OCI-LY1 (cell line): ENCODE measurements around the gene HPCAL1.

Source experiments
- H2AFZ ChIP-seq: fragments of 200-600 bp; sonication (generic), shearing (Covaris generic); 2 replicates; pipeline ENCODE4 v1.6.0; 2014; ENCODE audit warnings: antibody characterized with exemption, mild to moderate bottlenecking, low read length
- H3F3A ChIP-seq: fragments of 200-600 bp; sonication (generic), shearing (Covaris generic); 2 replicates; pipeline ENCODE4 v1.6.0; 2014; ENCODE audit warnings: mild to moderate bottlenecking, antibody characterized with exemption, low read length, moderate library complexity; ENCODE audit not compliant: insufficient read depth
- H3K27ac ChIP-seq: fragments of 200-600 bp; sonication (generic); 2 replicates; pipeline ENCODE4 v1.5.1; 2014; ENCODE audit warnings: low read length, mixed run types, mild to moderate bottlenecking, low read depth; ENCODE audit not compliant: poor library complexity, severe bottlenecking
- H3K27me3 ChIP-seq: fragments of 200-600 bp; sonication (generic); 2 replicates; pipeline ENCODE4 v1.6.0; 2014; ENCODE audit warnings: antibody characterized with exemption, mild to moderate bottlenecking, low read length, moderate library complexity; ENCODE audit not compliant: insufficient read depth
- H3K36me3 ChIP-seq: fragments of 200-600 bp; sonication (generic); 2 replicates; pipeline ENCODE4 v1.6.1; 2014; ENCODE audit warnings: mild to moderate bottlenecking, antibody characterized with exemption, low read length, moderate library complexity, mixed read lengths; ENCODE audit not compliant: insufficient read depth
- H3K4me1 ChIP-seq: fragments of 200-600 bp; sonication (generic); 2 replicates; pipeline ENCODE4 v1.5.1; 2014; ENCODE audit warnings: mild to moderate bottlenecking, low read length, moderate library complexity; ENCODE audit not compliant: insufficient read depth, severe bottlenecking
- H3K4me2 ChIP-seq: fragments of 200-600 bp; sonication (generic), shearing (Covaris generic); 2 replicates; pipeline ENCODE4 v1.6.1; 2014; ENCODE audit warnings: low read length
- H3K4me3 ChIP-seq: fragments of 200-600 bp; sonication (generic); 2 replicates; pipeline ENCODE4 v1.5.1; 2014; ENCODE audit warnings: low read length, low read depth, mild to moderate bottlenecking, mixed read lengths; ENCODE audit not compliant: poor library complexity, severe bottlenecking
- H3K79me2 ChIP-seq: fragments of 200-600 bp; shearing (Covaris generic); 2 replicates; pipeline ENCODE4 v1.6.1; 2016; ENCODE audit warnings: mixed run types, low read length, mixed read lengths; ENCODE audit not compliant: insufficient read depth
- H3K9ac ChIP-seq: fragments of 200-600 bp; sonication (generic), shearing (Covaris generic); 2 replicates; pipeline ENCODE4 v1.6.1; 2014; ENCODE audit warnings: mild to moderate bottlenecking, low read length, mixed read lengths
- H3K9me2 ChIP-seq: fragments of 200-600 bp; sonication (generic), shearing (Covaris generic); 2 replicates; pipeline ENCODE4 v1.6.1; 2014; ENCODE audit warnings: low read depth, mild to moderate bottlenecking, low read length, mixed read lengths
- H3K9me3 ChIP-seq: fragments of 200-600 bp; shearing (Covaris generic); 2 replicates; pipeline ENCODE4 v1.6.1; 2014; ENCODE audit warnings: low read length, mixed read lengths
- H4K20me1 ChIP-seq: fragments of 200-600 bp; sonication (generic), shearing (Covaris generic); 2 replicates; pipeline ENCODE4 v1.6.0; 2016; ENCODE audit warnings: mild to moderate bottlenecking, low read length; ENCODE audit not compliant: insufficient read depth
- CTCF ChIP-seq: fragments of 200-600 bp; sonication (generic), shearing (Covaris generic); IDR thresholded peaks from 2 replicates; pipeline ENCODE4 v1.5.1; 2017; ENCODE audit warnings: mild to moderate bottlenecking, antibody characterized with exemption, low read length, moderate library complexity, mixed read lengths
- EZH2 ChIP-seq: fragments of 200-600 bp; sonication (generic), shearing (Covaris generic); IDR thresholded peaks from 2 replicates; pipeline ENCODE4 v1.8.0; 2017; ENCODE audit warnings: borderline replicate concordance, mixed run types, mild to moderate bottlenecking, antibody characterized with exemption, low read length, moderate library complexity, mixed read lengths

Gene HPCAL1

GRCh38 chr2:10371441-10372196 lies 68.9 kb downstream of the HPCAL1 start:
- TF ChIP-seq EZH2 (no peak), CTCF (no peak)
- H3K9ac ChIP-seq, result no peak overlapping the region
- peaks cover 8% of the 10 kb centered on the region; the same call in 1 of the 2 replicates for H3K27me3 ChIP-seq
- H4K20me1 ChIP-seq, result no peaks in the 10 kb centered on the region
- no peaks in the 10 kb centered on the region for H3F3A ChIP-seq
- no peaks in the 10 kb centered on the region for H3K36me3 ChIP-seq
- no peaks in the 10 kb centered on the region for H3K79me2 ChIP-seq
- H3K4me2 ChIP-seq, result no peak overlapping the region
- H3K27ac ChIP-seq, result no peak overlapping the region
- H2AFZ ChIP-seq, result no peak overlapping the region
- H3K9me2 ChIP-seq, result no peaks in the 10 kb centered on the region
- peaks cover 12% of the 10 kb centered on the region for H3K4me1 ChIP-seq
- H3K4me3 ChIP-seq, result no peak overlapping the region
- H3K9me3 ChIP-seq, result no peaks in the 10 kb centered on the region

DNA sequence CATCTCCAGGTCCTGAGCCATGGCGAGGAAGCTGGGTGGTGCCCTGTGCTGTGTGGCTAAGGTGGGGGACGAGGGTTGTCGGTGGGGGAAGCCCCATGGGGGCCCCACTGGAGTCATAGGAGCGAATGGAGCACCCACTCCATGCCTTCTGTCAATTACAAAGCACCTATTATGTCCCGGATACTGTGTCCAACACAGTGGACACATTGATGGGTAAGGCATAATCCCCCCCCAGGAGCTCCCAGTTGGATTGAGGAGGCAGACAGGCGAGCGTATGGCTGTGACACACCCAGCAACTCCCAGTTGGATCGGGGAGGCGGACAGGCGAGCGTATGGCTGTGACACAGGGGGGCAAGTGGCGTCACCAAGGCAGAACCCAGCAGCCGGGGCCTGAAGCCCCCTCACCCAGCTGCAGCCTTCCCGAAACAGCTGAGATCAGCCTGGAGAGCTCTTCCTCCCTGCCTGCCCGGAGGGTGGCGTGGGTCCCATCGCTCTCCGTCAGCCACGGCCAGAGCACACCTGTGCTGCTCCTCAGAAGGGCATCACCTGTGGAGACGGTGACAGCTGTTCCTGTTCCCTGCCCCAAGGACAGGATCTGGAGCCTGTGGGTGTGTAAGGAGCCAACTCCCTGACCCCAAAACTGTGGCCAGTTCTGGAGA lies 69.6 kb downstream of the HPCAL1 start:
- H3K9me3 ChIP-seq, result no peaks in the 10 kb centered on the region
- H3K79me2 ChIP-seq, result no peaks in the 10 kb centered on the region
- H4K20me1 ChIP-seq, result no peaks in the 10 kb centered on the region
- no peak overlapping the region for H2AFZ ChIP-seq
- H3K4me2 ChIP-seq, result no peak overlapping the region
- no peak overlapping the region for H3K9ac ChIP-seq
- H3K27ac ChIP-seq, result no peak overlapping the region
- H3K9me2 ChIP-seq, result no peaks in the 10 kb centered on the region
- peaks cover 8% of the 10 kb centered on the region; the same call in 1 of the 2 replicates for H3K27me3 ChIP-seq
- no peaks in the 10 kb centered on the region for H3F3A ChIP-seq
- no peak overlapping the region for H3K4me3 ChIP-seq
- peaks cover 18% of the 10 kb centered on the region for H3K4me1 ChIP-seq
- no peaks in the 10 kb centered on the region for H3K36me3 ChIP-seq
- no peak for TF ChIP-seq EZH2

DNA sequence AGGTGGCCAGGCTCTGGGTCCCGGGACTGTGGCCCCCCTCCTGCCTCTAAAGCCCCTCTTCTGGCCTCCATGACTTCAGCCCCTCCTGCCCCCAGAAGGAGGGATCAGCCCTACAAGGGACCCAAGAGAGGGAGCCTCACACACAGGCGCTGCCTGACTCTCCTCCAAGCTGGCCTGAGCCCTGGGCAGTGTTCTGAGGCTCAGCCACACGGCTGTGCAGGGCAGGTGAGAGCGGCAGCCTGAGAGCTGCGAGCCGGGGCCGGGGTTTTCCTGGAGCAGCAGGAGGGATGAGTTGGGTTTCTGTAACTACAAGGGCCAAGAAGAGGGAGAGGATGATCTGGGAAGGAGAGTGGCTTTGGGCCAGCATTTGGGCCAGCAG lies 70.1 kb downstream of the HPCAL1 start:
- no peaks in the 10 kb centered on the region for H3K9me3 ChIP-seq
- H3K4me2 ChIP-seq, result no peak overlapping the region
- H3K27me3 ChIP-seq, result peaks cover 8% of the 10 kb centered on the region; the same call in 1 of the 2 replicates
- no peak overlapping the region for H3K9ac ChIP-seq
- no peaks in the 10 kb centered on the region for H4K20me1 ChIP-seq
- H3K4me1 ChIP-seq, result peaks cover 23% of the 10 kb centered on the region
- H3K9me2 ChIP-seq, result no peaks in the 10 kb centered on the region
- no peak overlapping the region for H3K27ac ChIP-seq
- no peaks in the 10 kb centered on the region for H3K36me3 ChIP-seq
- H3K4me3 ChIP-seq, result no peak overlapping the region
- no peaks in the 10 kb centered on the region for H3K79me2 ChIP-seq
- no peaks in the 10 kb centered on the region for H3F3A ChIP-seq
- no peak overlapping the region for H2AFZ ChIP-seq
- no peak for TF ChIP-seq CTCF
- TF ChIP-seq EZH2, result no peak
